GM19240 (cell line): Measurements from ENCODE around the gene ACMSD.
"Not testable (repeated sequence)": the region's sequence is repeated elsewhere in the genome, so short reads cannot be mapped to it uniquely, and the experiment has no call there.

ENCODE experiments used
- DNase-seq: peaks from one replicate; pipeline ENCODE4 v3.0.0; 2011; ENCODE audit warnings: low spot score; ENCODE audit not compliant: insufficient read length

Gene ACMSD

GRCh38 chr2:134838143-134838620 is at the start of gene ACMSD:
TSS of gene ACMSD (plus strand) at chr2:134838616. CDS start at chr2:134838683, 67 bp downstream.
- DNase-seq = no peak

GRCh38 chr2:134790487-134790886 is 47.9 kb upstream of the ACMSD start:
- DNase-seq = no peak

GRCh38 chr2:134791616-134792015 is 46.8 kb upstream of the ACMSD start:
- no peak for DNase-seq

GRCh38 chr2:134792186-134792585 is 46.2 kb upstream of the ACMSD start:
- DNase-seq = no peak

- no peak for DNase-seq
These were observed 42.7 kb upstream of the ACMSD start for GRCh38 chr2:134795765-134796164.

- DNase-seq = no peak
These were observed 42.0 kb upstream of the ACMSD start for GRCh38 chr2:134796373-134796772.

- DNase-seq = no peak
These were observed 38.5 kb upstream of the ACMSD start for GRCh38 chr2:134799936-134800335.

GRCh38 chr2:134800341-134800740 is 38.1 kb upstream of the ACMSD start:
- no peak for DNase-seq

GRCh38 chr2:134803609-134804405 is 34.6 kb upstream of the ACMSD start:
- not testable (repeated sequence) for DNase-seq

GRCh38 chr2:134815741-134816140 is 22.7 kb upstream of the ACMSD start:
- DNase-seq = no peak

- DNase-seq = no peak
These were observed 20.1 kb upstream of the ACMSD start for GRCh38 chr2:134818321-134818720.

GRCh38 chr2:134819334-134819733 is 19.1 kb upstream of the ACMSD start:
- no peak for DNase-seq

GRCh38 chr2:134823431-134823830 is 15.0 kb upstream of the ACMSD start:
- no peak for DNase-seq

- DNase-seq = no peak
These were observed 14.6 kb upstream of the ACMSD start for GRCh38 chr2:134823832-134824231.

- DNase-seq = not testable (repeated sequence)
These were observed 12.7 kb upstream of the ACMSD start for GRCh38 chr2:134825716-134826115.

- no peak for DNase-seq
These were observed 2.9 kb upstream of the ACMSD start for GRCh38 chr2:134835471-134835870.

- DNase-seq = no peak
These were observed 1.4 kb upstream of the ACMSD start for GRCh38 chr2:134836986-134837385.

GRCh38 chr2:134839649-134840048 is 1.2 kb downstream of the ACMSD start:
- no peak for DNase-seq

GRCh38 chr2:134842930-134843490 is 4.6 kb downstream of the ACMSD start:
- no peak for DNase-seq

- DNase-seq = no peak
These were observed 5.6 kb downstream of the ACMSD start for GRCh38 chr2:134843968-134844367.

- DNase-seq = no peak
These were observed 6.6 kb downstream of the ACMSD start for GRCh38 chr2:134845028-134845427.

- no peak for DNase-seq
These were observed 7.3 kb downstream of the ACMSD start for GRCh38 chr2:134845719-134846118.

- DNase-seq = no peak
These were observed 7.8 kb downstream of the ACMSD start for GRCh38 chr2:134846213-134846612.
